Measurements from ENCODE around the gene ATOX1. TPM values are rescaled to one million over a fixed set of nuclear protein-coding genes. Genes with fewer than 3 reads are reported as not detected.

ATOX1 gene
- total and polyA plus RNA-seq, 7 donors: 28.7 to 99.1 (median 46.9) TPM

DNA sequence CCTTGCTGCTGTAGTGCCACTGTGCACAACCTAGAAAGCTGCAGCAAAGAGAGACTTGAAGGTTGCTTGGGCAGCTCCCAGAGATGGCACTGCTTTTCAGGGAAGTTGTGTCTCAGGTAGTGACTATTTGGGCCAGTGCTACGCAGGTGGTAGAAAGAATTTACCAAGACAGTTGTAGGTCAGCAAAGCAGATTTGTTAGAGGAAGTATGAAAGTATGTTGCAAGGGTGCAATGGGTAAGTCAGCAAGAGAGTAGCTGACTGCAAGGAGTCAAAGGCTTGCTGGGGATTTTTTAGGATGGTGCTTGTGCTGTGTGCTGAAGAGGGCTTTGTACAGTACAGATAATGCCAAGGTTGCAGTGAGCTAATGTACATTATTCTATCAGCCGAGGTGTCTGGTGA lies 38.2 kb downstream of the ATOX1 start:
- intact Hi-C loops (cut with DNase I): loop anchor here in 1 of 2 donors (5.0 kb wide), 1 partner anchor 63 kb away; no protein-coding TSS in a partner anchor
- ATAC-seq (no peak), DNase-seq (no peak)
- Histone ChIP-seq H3K4me3 (no peak overlapping the region), H3K27me3 (ENCODE audit: insufficient read depth in 3 of 3, low read length in 2 of 3) (no peaks in the 10 kb centered on the region), H3K4me1 (peaks cover 12% of the 10 kb centered on the region), H3K36me3 (ENCODE audit: insufficient read depth in 1 of 2, low read depth in 1 of 2) (no peaks in the 10 kb centered on the region), H3K9me3 (no peaks in the 10 kb centered on the region), H3K27ac (no peak overlapping the region)
- TF ChIP-seq, protein P1, sequence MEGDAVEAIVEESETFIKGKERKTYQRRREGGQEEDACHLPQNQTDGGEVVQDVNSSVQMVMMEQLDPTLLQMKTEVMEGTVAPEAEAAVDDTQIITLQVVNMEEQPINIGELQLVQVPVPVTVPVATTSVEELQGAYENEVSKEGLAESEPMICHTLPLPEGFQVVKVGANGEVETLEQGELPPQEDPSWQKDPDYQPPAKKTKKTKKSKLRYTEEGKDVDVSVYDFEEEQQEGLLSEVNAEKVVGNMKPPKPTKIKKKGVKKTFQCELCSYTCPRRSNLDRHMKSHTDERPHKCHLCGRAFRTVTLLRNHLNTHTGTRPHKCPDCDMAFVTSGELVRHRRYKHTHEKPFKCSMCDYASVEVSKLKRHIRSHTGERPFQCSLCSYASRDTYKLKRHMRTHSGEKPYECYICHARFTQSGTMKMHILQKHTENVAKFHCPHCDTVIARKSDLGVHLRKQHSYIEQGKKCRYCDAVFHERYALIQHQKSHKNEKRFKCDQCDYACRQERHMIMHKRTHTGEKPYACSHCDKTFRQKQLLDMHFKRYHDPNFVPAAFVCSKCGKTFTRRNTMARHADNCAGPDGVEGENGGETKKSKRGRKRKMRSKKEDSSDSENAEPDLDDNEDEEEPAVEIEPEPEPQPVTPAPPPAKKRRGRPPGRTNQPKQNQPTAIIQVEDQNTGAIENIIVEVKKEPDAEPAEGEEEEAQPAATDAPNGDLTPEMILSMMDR (IDR thresholded peaks at IDR 0.05): no peak
- 92 to 95% (median 94%) methylated on average over 2 of the region's 2 CpGs for WGBS, 3 donors

DNA sequence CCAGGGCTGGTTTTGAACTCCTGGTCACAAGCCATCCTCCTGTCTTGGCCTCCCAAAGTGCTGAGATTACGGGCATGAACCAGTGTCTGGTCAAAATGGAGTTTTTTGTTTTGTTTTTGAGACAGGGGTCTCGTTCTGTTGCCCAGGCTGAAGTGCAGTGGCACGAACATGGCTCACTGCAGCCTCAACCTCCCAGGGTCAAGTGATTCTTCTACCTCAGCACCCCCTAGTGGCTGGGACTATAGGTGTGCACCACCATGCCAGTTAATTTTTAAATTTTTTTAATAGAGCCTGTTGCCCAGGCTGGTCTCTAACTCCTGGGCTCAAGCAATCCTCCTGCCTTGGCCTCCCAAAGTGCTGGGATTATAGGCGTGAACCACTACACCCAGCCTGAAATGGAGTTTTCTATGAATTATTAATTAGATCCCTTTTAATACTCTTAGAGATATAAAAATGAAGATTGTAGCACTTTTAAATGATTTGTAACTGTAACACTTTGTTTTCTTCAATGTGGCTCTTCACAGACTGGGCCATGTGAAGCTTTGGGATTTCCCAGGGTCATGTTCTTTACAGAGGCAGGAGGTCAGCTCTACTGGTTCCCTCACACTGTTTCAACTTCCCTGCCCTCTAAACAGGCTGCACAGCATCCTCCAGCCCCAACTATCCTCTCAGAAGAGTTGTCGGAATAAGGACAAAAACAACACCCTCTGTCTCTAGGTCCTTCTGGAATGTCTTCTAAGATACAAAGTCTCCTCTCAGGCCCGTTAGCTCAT lies 39.0 kb downstream of the ATOX1 start:
- 79 to 85% (median 81%) methylated on average over 6 of the region's 6 CpGs for WGBS, 3 donors
- Histone ChIP-seq H3K27me3 (ENCODE audit: insufficient read depth in 3 of 3, low read length in 2 of 3) (no peaks in the 10 kb centered on the region), H3K4me3 (no peak overlapping the region), H3K9me3 (no peaks in the 10 kb centered on the region), H3K27ac (no peak overlapping the region), H3K36me3 (ENCODE audit: insufficient read depth in 1 of 2, low read depth in 1 of 2) (no peaks in the 10 kb centered on the region), H3K4me1 (peaks cover 12% of the 10 kb centered on the region)
- ATAC-seq (peak; percentile 81 to 90 (median 84)), DNase-seq (peak in 1 of 2 donors; percentile 61)
- TF ChIP-seq, protein P1 (IDR thresholded peaks at IDR 0.05): peak; percentile 73
- intact Hi-C loops (cut with DNase I): loop anchor here in 1 of 2 donors (1.0 kb wide), 1 partner anchor 60 kb away; no protein-coding TSS in a partner anchor

DNA sequence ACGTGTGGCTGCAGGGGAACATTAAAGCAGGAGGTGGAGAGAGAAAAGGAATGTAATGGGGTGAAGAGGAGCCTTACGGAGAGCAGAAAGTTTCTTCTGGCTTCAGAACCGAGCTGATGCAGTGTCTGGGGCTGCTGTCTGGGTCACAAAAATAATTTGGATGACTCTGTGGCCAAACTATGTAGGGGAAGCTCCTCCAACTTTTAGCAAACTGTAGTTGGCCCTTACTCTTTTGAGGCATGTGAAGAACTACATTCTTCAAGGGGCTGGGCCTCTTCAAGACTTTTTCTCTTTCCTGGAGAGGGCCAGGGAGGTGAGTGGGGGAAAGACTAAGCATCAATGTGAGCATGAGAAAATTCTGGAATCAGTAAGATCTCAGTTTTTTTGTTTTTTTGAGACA lies 39.8 kb downstream of the ATOX1 start:
- TF ChIP-seq, protein P1 (IDR thresholded peaks at IDR 0.05): no peak
- H3K36me3 ChIP-seq (ENCODE audit: insufficient read depth in 1 of 2, low read depth in 1 of 2): no peaks in the 10 kb centered on the region
- DNase-seq (no peak), ATAC-seq (peak; percentile 41 to 64 (median 50))
- intact Hi-C loops (cut with DNase I): loop anchor here in 1 of 2 donors (1.0 kb wide), 1 partner anchor 59 kb away; no protein-coding TSS in a partner anchor
- peaks cover 12% of the 10 kb centered on the region for H3K4me1 ChIP-seq
- no peak overlapping the region for H3K4me3 ChIP-seq
- H3K9me3 ChIP-seq: no peaks in the 10 kb centered on the region
- 43 to 71% (median 47%) methylated on average over 3 of the region's 3 CpGs for WGBS, 3 donors
- H3K27ac ChIP-seq: peak overlapping the region; percentile 53
- no peaks in the 10 kb centered on the region for H3K27me3 ChIP-seq (ENCODE audit: insufficient read depth in 3 of 3, low read length in 2 of 3)

DNA sequence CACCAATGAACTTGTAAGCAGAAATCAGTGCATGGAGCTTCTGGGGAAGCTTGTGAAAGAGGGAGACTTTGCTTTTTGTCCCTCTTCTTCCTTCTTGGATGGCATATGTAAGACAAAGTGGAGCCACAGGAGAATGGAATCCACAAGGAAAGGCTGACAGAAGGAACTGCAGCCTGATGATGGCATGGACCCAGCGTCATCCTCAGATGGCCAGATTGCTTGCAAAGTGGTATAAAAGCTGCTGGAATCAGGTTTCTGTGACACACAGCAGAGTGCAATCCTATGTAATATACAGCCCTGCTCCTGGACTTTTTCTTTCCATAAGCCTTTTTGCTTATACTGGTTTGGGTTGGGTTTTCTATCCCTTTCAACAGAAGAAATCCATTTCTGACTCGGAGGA lies 40.3 kb downstream of the ATOX1 start:
- ATAC-seq: peak in 1 of 4 donors; percentile 24
- no peak for DNase-seq
- Histone ChIP-seq H3K4me3 (no peak overlapping the region), H3K9me3 (no peaks in the 10 kb centered on the region), H3K36me3 (ENCODE audit: insufficient read depth in 1 of 2, low read depth in 1 of 2) (no peaks in the 10 kb centered on the region), H3K27ac (peak overlapping the region; percentile 53), H3K4me1 (peaks cover 12% of the 10 kb centered on the region), H3K27me3 (ENCODE audit: insufficient read depth in 3 of 3, low read length in 2 of 3) (no peaks in the 10 kb centered on the region)
- intact Hi-C loops (cut with DNase I): no loop called here
- TF ChIP-seq, protein P1 (IDR thresholded peaks at IDR 0.05): no peak
- WGBS, 3 donors: 66 to 82% (median 66%) methylated on average over 2 of the region's 2 CpGs

Data from psoas muscle (tissue), 8 donors.